Right lobe of liver (tissue), 6 donors: ENCODE results near the gene E2F1. TPM values are rescaled to one million over a fixed set of nuclear protein-coding genes. Genes with fewer than 3 reads are reported as not detected.
A peak's percentile ranks its signal among the peaks of the same experiment; 100 is the strongest.

ENCODE experiments used
- ATAC-seq, 4 donors: fragments of 200-7000 bp; cut with Tn5 transposase; one replicate each; pipeline ENCODE4 v1.9.1; 2020; ENCODE audit warnings: mild to moderate bottlenecking in 4 of 4, moderate library complexity in 4 of 4
- DNase-seq, 3 donors: peaks; one replicate each; pipeline ENCODE4 v3.0.0-alpha.2; 2020
- H3K27ac ChIP-seq, 3 donors: fragments of 200-600 bp; one replicate each; pipeline ENCODE4 v1.8.0; 2022
- H3K27me3 ChIP-seq, 2 donors: fragments of 200-600 bp; one replicate each; pipeline ENCODE4 v1.8.0; 2022
- H3K36me3 ChIP-seq, 4 donors: fragments of 200-600 bp; sonication (generic) in 1 of 4; one replicate each; pipeline versions ENCODE4 v1.5.1 to v1.8.0; 2017 to 2022; ENCODE audit warnings: control low read depth in 1 of 4
- H3K4me1 ChIP-seq, 4 donors: fragments of 200-600 bp; sonication (generic) in 1 of 4; one replicate each; pipeline versions ENCODE4 v1.5.1 to v1.8.0; 2017 to 2022; ENCODE audit warnings: control low read depth in 1 of 4
- H3K4me3 ChIP-seq, 3 donors: fragments of 200-600 bp; one replicate each; pipeline ENCODE4 v1.8.0; 2022
- H3K9me3 ChIP-seq, 4 donors: fragments of 200-600 bp; sonication (generic) in 1 of 4; one replicate each; pipeline versions ENCODE4 v1.5.1 to v1.8.0; 2017 to 2022; ENCODE audit warnings: control low read depth in 1 of 4
- CTCF ChIP-seq, 4 donors: fragments of 200-600 bp in 3 of 4; fragments of 450-650 bp in 1 of 4; IDR thresholded peaks; one replicate each; pipeline versions ENCODE4 v1.5.1 to v1.8.0; 2016 to 2022; ENCODE audit warnings: antibody characterized with exemption in 4 of 4, mild to moderate bottlenecking in 2 of 4
- POLR2A ChIP-seq: fragments of 450-650 bp; IDR thresholded peaks from one replicate; pipeline ENCODE4 v1.6.1; 2017; ENCODE audit warnings: antibody characterized with exemption, mild to moderate bottlenecking
- WGBS: methylation state at CpG from one replicate; pipeline ENCODE4 v1.1.6; 2018; ENCODE audit warnings: low coverage, low lambda C conversion rate; ENCODE audit not compliant: insufficient coverage; ENCODE audit errors: missing lambda C conversion rate; 5-methylcytosine and 5-hydroxymethylcytosine counted together
- intact Hi-C, 2 donors: fragments of 100-400 bp; cut with DNase I; formaldehyde crosslinking; loops; one replicate each; pipeline versions ENCODE4 v1.11.2 to v1.14.1; 2022
- total RNA-seq, 6 experiments: library from RNA; depleted of rRNA in 2 of 6; stranded (reverse); fragments of >200 nt in 2 of 6; fragmentation: NEBNext Ultra II Directional in 3 of 6; extraction: Animal tissue kit (Norgen Biotek cat#: 25700) in 3 of 6; gene quantifications; one replicate each; pipeline versions ENCODE4 v1.1.0 to v1.2.4, GENCODE V29; 2016 to 2023
- donor health status: DM: no; HTN: yes; CAD: no.
- donor health status: DM: no; HTN: no; CAD: no.
- donor health status: DM: no; HTN: no; CAD: no.
- donor health status: DM: no; HTN: yes; CAD: no.
- donor health status: DM: no; HTN: yes; CAD: no.

Gene E2F1
- total RNA-seq, 6 experiments from 2014 or later = 0.24 to 8.8 (median 0.77) TPM

- no peak overlapping the region for H3K27ac ChIP-seq
- WGBS = 75% methylated on average over 7 of the region's 8 CpGs
These were observed 1.3 kb upstream of the E2F1 start for GRCh38 chr20:33687370-33687915.

GRCh38 chr20:33686984-33687366 is 790 bp upstream of the E2F1 start:
- H3K4me3 ChIP-seq = no peak overlapping the region
- H3K27me3 ChIP-seq = no peaks in the 10 kb centered on the region
- no peak for ATAC-seq
- H3K9me3 ChIP-seq = no peaks in the 10 kb centered on the region
- intact Hi-C loops = no loop called here
- no peak for TF ChIP-seq POLR2A
- TF ChIP-seq CTCF (IDR thresholded peaks at IDR 0.05) = no peak
- peaks cover 0 to 3% (median 0%) of the 10 kb centered on the region in 4 donors for H3K4me1 ChIP-seq
- H3K27ac ChIP-seq = no peak overlapping the region
- no peak for DNase-seq
- no peaks in the 10 kb centered on the region for H3K36me3 ChIP-seq
- WGBS = 76% methylated on average over 11 of the region's 14 CpGs

More at GRCh38 chr20:33687370-33687915, 1.3 kb upstream of the E2F1 start:
- DNase-seq (no peak), ATAC-seq (no peak)
- TF ChIP-seq CTCF (IDR thresholded peaks at IDR 0.05) (no peak), POLR2A (no peak)
- H3K4me1 ChIP-seq = peaks cover 0 to 3% (median 0%) of the 10 kb centered on the region in 4 donors
- H3K27me3 ChIP-seq = no peaks in the 10 kb centered on the region
- H3K36me3 ChIP-seq = no peaks in the 10 kb centered on the region
- H3K9me3 ChIP-seq = no peaks in the 10 kb centered on the region
- H3K4me3 ChIP-seq = no peak overlapping the region
- intact Hi-C loops = no loop called here

DNA sequence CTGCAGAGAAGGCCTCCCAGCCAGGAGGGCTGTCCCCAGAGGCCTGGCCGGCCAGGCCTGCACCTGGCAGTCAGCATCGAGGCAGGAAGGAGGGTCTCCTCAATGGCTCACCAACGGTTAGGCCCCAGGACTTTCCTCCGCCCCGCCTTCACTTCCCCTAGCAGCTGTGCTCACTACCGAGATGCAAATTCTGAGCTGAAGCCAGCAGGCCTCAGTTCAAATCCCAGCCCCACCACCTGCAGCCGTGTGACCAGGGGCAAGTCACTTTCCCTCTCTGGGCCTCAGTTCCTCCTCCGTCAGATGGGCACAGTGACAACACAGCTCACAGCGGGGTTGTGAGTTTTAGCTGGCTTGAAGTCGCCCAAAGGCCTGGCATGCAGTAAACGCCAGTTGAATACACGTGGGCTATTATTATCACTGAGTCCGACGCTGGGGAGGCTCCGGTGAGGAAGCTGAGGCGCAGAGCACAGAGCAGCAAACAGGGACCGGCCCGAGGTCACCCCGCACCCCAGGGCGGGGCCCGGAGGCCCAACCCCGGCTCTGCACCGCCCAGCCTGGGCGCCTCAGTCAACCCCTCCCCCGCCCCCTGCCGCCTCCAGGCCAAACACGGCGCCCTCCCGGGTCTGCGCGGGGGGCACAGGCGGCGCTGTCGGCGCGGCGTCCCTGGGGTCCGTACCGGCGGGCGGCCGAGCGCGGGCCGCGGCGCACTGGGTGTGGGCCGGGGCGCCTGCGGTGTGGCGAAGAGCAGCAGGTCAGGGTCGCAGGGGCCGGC is 671 bp downstream of the E2F1 start:
- Histone ChIP-seq H3K9me3 (no peaks in the 10 kb centered on the region), H3K27ac (no peak overlapping the region), H3K4me1 (peaks cover 0 to 3% (median 0%) of the 10 kb centered on the region in 4 donors), H3K27me3 (no peaks in the 10 kb centered on the region), H3K4me3 (peak overlapping the region in 2 of 3 donors; percentile 18 to 51), H3K36me3 (no peaks in the 10 kb centered on the region)
- TF ChIP-seq POLR2A = no peak
- TF ChIP-seq CTCF (IDR thresholded peaks at IDR 0.05) = no peak
- WGBS = 3% methylated on average over 12 of the region's 53 CpGs
- intact Hi-C loops = no loop called here
- ATAC-seq = peak in 1 of 4 donors; percentile 4
- no peak for DNase-seq

DNA sequence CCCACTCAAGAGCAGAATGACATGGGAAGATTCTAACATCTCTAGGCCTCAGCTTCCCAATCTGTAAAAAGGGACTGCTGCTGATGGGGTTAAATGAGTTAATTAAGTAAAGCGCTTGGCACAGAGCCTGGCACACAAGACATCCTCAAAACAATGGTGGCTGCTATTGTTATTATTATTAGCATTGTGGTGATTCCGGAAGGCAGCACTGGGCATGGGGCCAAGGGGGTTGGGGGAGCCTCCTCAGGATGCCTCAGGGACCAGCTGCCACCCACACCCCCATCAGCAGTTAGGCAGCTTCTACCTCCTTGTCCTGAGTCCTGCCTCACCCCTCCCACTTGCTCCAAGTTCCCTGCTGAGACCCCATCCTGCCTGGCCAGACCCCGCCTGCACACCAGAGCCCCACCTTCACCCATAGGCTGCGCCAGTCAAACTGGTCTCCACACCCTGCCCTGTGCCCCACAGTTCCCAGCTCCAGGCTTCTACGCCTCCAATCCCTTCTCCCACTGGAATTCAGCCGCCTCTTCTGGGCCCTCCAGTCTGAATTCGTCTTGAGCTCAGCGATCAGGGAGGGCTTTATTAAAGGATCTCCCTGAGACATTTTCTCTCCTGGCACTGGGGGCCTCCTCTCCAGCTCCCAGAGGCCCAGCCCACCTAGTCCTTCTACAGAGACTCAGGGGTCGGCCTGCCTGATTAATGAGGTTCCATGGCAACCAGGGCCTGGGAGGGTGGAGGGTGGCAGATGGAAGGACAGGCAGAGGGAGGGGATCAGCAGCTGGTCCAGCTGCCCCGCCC is 1.5 kb downstream of the E2F1 start:
- Histone ChIP-seq H3K36me3 (no peaks in the 10 kb centered on the region), H3K9me3 (no peaks in the 10 kb centered on the region), H3K27me3 (no peaks in the 10 kb centered on the region), H3K4me1 (peaks cover 0 to 3% (median 0%) of the 10 kb centered on the region in 4 donors), H3K4me3 (no peak overlapping the region), H3K27ac (no peak overlapping the region)
- WGBS = 77% methylated on average over 6 of the region's 10 CpGs
- TF ChIP-seq CTCF (IDR thresholded peaks at IDR 0.05) = no peak
- TF ChIP-seq POLR2A = no peak
- DNase-seq = no peak
- intact Hi-C loops = no loop called here
- no peak for ATAC-seq
